SJCRH30 (cell line): ENCODE data around the gene RGS1. TPM values are rescaled to one million over a fixed set of nuclear protein-coding genes. Genes with fewer than 3 reads are reported as not detected.

Experiments used
- DNase-seq, 2 experiments: peaks; one replicate each; pipeline ENCODE4 v3.0.0-alpha.2; 2015 to 2020
- H3K27ac ChIP-seq: fragments of 250-450 bp; sonication (Bioruptor Pico); 2 replicates; pipeline ENCODE4 v1.5.1; 2020; ENCODE audit warnings: mild to moderate bottlenecking, moderate library complexity
- H3K27me3 ChIP-seq: fragments of 250-450 bp; sonication (Bioruptor Pico); 2 replicates; pipeline ENCODE4 v1.5.1; 2020; ENCODE audit warnings: mild to moderate bottlenecking, moderate library complexity
- H3K36me3 ChIP-seq: fragments of 250-450 bp; sonication (Bioruptor Pico); 2 replicates; pipeline ENCODE4 v1.5.1; 2020; ENCODE audit warnings: mild to moderate bottlenecking, moderate library complexity
- H3K4me1 ChIP-seq: fragments of 250-450 bp; sonication (Bioruptor Pico); 2 replicates; pipeline ENCODE4 v1.5.1; 2020; ENCODE audit warnings: mild to moderate bottlenecking, moderate library complexity
- H3K4me3 ChIP-seq: fragments of 250-450 bp; sonication (Bioruptor Pico); 2 replicates; pipeline ENCODE4 v1.5.1; 2020; ENCODE audit warnings: mild to moderate bottlenecking, moderate library complexity
- H3K9me3 ChIP-seq: fragments of 250-450 bp; sonication (Bioruptor Pico); replicated peaks from 2 replicates; pipeline ENCODE4 v1.5.1; 2020; ENCODE audit warnings: mild to moderate bottlenecking, moderate library complexity
- total RNA-seq: library from RNA; depleted of rRNA; stranded (reverse); fragments of >200 nt; shearing (Covaris generic); gene quantifications from 2 replicates; pipeline ENCODE4 v1.2.3, GENCODE V29; 2014

RGS1 gene
- total RNA-seq, 1 experiment from 2014 or later: not detected

DNA sequence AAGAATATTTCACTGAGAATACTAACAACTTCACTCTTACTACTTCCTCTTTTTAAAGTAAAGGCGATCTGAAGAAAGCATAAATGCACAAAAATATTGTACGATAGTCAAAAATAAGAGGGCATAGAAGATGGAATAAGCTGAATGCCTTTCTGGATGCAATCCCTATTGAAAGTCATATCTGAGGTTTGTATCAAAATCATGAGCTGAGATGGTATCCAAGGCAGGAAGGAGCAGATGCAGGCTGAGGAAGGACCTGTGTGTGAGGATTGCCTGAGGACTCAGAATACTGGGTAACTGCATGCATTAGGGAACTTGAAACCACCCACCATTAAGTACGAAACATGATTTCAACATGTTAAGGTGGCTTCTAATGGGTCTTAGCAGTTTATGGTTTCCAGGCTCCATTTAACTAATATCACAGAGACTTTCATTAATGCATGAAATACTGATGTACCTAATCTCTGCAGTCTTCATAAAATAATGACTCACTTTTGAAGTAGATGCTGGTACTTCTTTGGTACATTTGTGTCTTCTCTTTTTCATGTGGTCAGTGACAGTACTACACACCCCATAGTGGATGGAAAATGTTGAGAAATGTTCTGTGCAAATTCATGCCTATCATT lies 29.6 kb upstream of the RGS1 start:
- no peaks in the 10 kb centered on the region for H3K9me3 ChIP-seq
- H3K4me3 ChIP-seq: no peak overlapping the region
- H3K27me3 ChIP-seq: no peaks in the 10 kb centered on the region
- H3K4me1 ChIP-seq: 0 out of 2 replicates have a peak, but pooled peaks cover 2% of the 10 kb centered on the region
- no peak for DNase-seq
- H3K36me3 ChIP-seq: no peaks in the 10 kb centered on the region
- H3K27ac ChIP-seq: no peak overlapping the region

DNA sequence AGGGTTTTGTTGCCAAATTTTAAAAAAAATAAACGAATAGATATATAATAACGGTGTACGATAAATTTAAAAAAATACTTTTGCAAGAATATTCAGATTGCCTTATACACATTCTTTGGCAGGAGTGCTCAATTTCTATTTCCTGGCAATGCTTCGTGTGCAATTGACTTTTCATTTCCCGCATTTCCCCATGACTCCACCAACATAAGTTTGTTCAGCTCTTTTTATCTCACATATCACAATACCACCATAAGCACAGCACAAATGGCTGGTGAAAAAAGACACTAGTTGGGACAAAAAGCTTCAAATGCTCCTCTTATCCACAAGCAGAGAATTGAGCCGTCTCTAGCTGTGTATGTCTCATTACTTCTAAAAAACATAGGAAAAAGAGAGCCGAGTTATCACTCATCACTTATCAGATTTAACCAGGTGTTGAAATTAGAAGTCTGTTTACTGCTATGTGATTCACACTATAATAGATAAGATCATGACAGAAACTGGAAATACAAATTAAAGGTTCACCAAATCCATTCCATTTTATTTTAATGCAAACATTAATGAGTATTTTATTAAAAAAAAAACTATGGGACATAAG lies 28.9 kb upstream of the RGS1 start:
- H3K27ac ChIP-seq: no peak overlapping the region

DNA sequence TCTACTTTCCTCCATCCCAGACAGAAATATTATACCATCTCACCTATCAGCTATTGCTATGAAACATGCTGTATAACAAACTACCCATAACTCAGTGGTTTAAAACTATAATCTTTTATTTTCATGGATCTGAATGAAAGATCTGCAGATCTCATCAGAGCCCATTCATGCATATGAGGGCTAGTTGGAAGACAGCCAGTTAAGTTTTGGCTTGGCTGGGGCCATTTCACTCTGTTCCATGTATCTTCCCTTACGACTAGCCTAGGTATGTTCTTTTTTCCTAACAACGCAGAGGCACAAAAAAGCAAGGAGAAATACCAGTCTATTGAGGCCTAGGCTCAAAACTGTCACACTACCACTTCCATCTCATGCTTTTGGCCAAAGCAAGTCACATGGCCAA lies 28.1 kb upstream of the RGS1 start:
- H3K27ac ChIP-seq: no peak overlapping the region
- H3K27me3 ChIP-seq: no peaks in the 10 kb centered on the region
- DNase-seq: no peak
- no peaks in the 10 kb centered on the region for H3K9me3 ChIP-seq
- H3K36me3 ChIP-seq: no peaks in the 10 kb centered on the region
- no peak overlapping the region for H3K4me3 ChIP-seq
- H3K4me1 ChIP-seq: 0 out of 2 replicates have a peak, but pooled peaks cover 2% of the 10 kb centered on the region

More for the DNA sequence above, 28.9 kb upstream of the RGS1 start:
- H3K27me3 ChIP-seq: no peaks in the 10 kb centered on the region
- DNase-seq: no peak
- no peaks in the 10 kb centered on the region for H3K36me3 ChIP-seq
- H3K4me1 ChIP-seq: 0 out of 2 replicates have a peak, but pooled peaks cover 2% of the 10 kb centered on the region
- no peak overlapping the region for H3K4me3 ChIP-seq
- H3K9me3 ChIP-seq: no peaks in the 10 kb centered on the region

DNA sequence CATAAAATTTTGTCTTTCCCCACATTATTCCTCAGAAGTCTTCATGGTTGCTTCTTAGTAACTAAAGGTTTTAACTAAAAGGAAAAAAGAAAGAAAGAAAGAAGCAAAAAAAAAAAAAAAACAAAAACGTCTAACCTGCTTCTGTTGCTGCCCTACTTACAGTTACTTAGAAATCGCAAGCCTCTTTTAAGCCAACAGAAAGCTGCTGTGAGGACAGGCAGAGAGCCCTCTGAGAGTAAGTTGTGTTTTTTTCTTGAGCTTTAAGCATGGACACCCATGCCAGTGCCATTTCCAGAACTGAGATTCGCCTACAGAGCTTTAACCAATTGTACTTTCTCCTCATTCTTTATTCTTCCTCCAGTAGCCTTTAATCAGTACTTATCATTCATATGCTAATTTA lies 25.6 kb upstream of the RGS1 start:
- no peak overlapping the region for H3K27ac ChIP-seq
- no peak overlapping the region for H3K4me3 ChIP-seq
- no peaks in the 10 kb centered on the region for H3K4me1 ChIP-seq
- DNase-seq: no peak
- no peaks in the 10 kb centered on the region for H3K9me3 ChIP-seq
- H3K36me3 ChIP-seq: no peaks in the 10 kb centered on the region
- no peaks in the 10 kb centered on the region for H3K27me3 ChIP-seq

DNA sequence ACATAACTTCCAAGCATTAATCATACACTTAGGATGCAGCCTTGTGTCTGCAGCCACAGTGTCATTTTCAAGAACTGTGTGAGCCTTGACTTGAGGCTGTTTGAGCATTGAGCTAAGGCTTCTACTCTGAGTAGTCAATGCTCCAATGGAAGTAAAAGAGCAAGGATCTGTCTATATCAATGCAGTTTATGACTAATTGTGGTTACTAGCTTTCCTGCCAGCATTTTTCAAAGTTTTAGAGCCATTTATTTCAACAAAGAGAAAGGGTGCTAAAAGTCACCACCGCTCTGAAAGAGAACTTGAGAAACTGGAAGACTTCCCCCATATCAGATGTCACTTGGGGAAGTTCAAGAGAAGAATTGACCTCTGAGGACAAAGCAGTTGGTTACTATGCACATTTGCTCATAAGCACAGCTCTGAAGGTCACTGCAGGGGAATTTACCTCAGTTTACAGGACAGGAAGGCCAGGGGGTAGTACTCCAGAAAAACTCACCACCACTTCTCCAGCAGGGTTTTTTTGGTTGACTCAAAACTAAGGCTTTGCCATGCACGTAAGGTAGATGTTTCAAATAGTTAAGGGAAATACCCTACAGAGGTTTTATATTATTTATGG lies 24.5 kb upstream of the RGS1 start:
- DNase-seq: no peak
- Histone ChIP-seq H3K27me3 (no peaks in the 10 kb centered on the region), H3K4me1 (no peaks in the 10 kb centered on the region), H3K9me3 (no peaks in the 10 kb centered on the region), H3K27ac (no peak overlapping the region), H3K4me3 (no peak overlapping the region), H3K36me3 (no peaks in the 10 kb centered on the region)

DNA sequence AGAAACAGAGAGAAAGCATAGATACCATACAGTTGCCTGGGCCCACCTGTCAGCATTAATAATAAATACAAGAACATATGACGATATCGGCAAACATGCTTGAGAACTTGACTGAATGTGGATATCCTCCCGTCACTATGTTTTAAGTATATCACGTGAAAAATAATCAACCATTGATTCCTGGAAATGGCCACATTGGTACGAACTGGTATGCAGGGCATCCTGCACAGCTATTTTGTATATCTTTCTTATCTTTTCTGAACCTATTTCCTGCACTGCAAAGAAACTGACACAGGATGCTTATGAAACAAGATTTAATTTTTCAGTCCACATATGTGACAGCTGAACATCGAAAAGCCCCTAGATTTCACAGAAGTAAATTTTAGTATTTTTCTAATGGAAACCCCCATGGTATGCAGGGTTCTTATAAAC lies 22.8 kb upstream of the RGS1 start:
- Histone ChIP-seq H3K4me3 (no peak overlapping the region), H3K36me3 (no peaks in the 10 kb centered on the region), H3K4me1 (no peaks in the 10 kb centered on the region), H3K27ac (no peak overlapping the region), H3K9me3 (no peaks in the 10 kb centered on the region), H3K27me3 (no peaks in the 10 kb centered on the region)
- DNase-seq: no peak

DNA sequence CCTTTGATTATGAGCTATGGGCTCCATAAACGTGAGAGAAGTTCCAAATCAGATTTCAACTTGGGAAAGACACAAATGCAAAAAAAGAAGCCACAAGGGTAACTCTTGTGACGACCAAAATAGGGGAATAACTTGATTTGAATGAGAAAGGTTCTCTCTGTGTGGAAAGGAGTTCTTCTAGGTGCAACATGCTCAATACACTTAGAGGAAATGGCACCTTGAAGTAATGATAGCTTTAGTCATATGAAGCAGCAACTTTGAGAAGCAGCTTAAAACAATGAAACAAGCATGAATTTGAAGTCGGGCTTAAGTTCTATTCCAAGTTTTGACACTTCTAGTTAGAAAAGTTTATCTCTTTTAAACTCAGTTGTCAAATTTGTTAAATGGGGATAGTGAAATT lies 21.8 kb upstream of the RGS1 start:
- no peak overlapping the region for H3K27ac ChIP-seq
- H3K36me3 ChIP-seq: no peaks in the 10 kb centered on the region
- no peak overlapping the region for H3K4me3 ChIP-seq
- no peaks in the 10 kb centered on the region for H3K27me3 ChIP-seq
- no peak for DNase-seq
- no peaks in the 10 kb centered on the region for H3K4me1 ChIP-seq
- H3K9me3 ChIP-seq: no peaks in the 10 kb centered on the region

DNA sequence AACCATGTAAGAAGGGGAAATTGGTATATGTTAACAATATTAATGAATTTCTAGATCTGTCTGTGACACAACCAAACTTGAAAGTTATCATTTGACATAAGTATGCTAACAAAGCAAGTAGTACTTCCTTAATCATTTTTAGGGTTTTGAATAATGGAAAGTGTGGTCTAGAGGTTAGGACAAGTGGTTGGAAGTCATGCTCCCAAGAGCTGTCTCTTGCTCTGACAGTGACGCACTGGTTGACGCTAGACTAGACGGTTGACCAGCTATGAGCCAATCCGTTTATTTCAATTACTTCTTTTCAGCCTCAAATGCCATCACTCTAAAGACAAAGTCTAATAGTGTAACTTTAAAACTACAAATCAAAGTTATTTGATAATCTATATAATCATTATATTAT lies 20.7 kb upstream of the RGS1 start:
- Histone ChIP-seq H3K27ac (no peak overlapping the region), H3K36me3 (no peaks in the 10 kb centered on the region), H3K4me1 (no peaks in the 10 kb centered on the region), H3K4me3 (no peak overlapping the region), H3K9me3 (no peaks in the 10 kb centered on the region), H3K27me3 (no peaks in the 10 kb centered on the region)
- no peak for DNase-seq

DNA sequence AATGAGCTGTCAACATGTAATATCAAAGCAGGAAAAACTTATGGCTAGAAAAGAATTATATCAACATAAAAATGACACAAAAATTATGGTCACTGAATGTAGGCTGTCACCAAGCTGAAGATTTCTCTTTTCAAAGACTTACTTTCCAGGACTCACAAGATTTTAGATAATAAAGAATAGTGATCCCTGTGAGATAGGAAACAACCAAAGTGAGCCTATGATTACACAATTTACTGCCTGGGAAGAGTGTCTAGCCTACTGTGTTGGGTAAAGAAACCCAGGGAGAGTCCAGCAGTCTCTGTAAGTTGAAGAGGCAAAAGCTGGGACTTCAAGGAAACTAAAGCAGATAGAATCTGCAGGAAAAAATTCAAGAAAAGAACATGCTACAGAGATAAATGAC lies 20.2 kb upstream of the RGS1 start:
- no peaks in the 10 kb centered on the region for H3K27me3 ChIP-seq
- no peaks in the 10 kb centered on the region for H3K9me3 ChIP-seq
- no peaks in the 10 kb centered on the region for H3K36me3 ChIP-seq
- H3K27ac ChIP-seq: no peak overlapping the region
- H3K4me1 ChIP-seq: no peaks in the 10 kb centered on the region
- no peak overlapping the region for H3K4me3 ChIP-seq
- DNase-seq: no peak

DNA sequence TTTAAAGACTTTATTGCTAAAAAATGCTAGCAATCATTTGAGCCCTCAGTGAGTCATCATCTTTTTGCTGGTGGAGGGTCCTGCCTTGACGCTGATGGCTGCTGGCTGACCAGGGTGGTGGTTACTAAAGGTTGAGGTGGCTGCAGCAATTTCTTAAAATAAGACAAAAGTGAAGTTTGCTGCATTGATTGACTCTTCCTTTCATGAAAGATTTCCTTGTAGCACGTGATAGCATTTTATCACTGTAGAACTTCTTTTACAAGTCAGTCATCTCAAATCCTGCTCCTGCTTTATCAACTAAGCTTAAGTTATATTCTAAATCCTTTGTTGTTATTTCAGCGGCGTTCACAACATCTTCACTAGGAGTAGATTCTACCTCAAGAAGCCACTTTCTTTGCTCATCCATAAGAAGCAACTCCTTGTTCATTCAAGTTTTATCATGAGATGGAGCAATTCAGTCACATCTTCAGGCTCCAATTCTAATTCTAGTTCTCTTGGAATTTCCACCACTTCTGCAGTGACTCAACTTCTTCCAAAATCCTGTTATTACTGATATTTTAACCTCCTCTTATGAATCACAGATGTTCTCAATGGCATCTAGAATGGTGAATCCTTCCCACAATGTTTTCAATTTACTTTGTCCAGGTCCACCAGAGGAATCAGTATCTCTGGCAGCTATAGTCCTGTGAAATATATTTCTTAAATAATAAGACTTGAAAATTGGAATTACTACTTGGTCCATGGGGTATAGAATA lies 17.6 kb upstream of the RGS1 start:
- H3K27me3 ChIP-seq: no peaks in the 10 kb centered on the region
- no peak for DNase-seq
- H3K27ac ChIP-seq: no peak overlapping the region
- H3K4me1 ChIP-seq: no peaks in the 10 kb centered on the region
- no peak overlapping the region for H3K4me3 ChIP-seq
- no peaks in the 10 kb centered on the region for H3K9me3 ChIP-seq
- no peaks in the 10 kb centered on the region for H3K36me3 ChIP-seq

DNA sequence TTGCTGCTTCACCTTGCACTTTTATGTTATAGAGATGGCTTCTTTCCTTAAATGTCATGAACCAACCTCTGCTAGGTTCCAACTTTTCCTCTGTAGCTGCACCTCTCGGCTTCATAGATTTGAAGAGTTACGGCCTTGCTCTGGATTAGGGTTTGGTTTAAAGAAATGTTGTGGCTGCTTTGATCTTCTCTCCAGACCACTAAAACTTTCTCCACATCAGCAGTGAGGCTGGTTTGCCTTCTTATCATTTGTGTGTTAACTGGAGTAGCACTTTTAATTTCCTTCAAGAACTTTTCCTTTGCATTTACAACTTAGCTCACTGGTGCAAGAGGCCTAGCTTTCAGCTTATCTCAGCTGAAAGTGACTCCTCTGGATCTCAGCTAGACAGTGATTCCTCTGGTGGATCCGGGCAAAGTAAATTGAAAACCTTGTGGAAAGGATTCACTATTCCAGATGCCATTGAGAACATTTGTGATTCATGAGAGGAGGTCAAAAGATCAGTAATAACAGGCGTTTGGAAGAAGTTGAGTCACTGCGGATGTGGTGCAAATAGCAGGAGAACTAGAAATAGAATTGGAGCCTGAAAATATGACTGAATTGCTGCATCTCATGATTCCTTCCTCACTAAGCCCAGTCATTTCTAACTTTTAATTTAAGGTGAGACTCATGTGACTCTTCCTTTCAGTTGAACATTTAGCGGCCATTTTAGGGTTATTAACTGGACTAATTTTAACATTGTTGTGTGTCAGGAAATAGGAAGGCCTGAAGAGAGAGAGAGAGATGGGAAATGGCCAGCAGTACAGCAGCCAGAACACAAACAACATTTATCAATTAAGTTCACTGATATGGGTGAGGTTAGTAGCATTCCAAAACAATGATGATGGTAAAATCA lies 16.2 kb upstream of the RGS1 start:
- H3K27ac ChIP-seq: no peak overlapping the region; the same call in 1 of the 2 replicates
- no peaks in the 10 kb centered on the region for H3K27me3 ChIP-seq
- no peaks in the 10 kb centered on the region for H3K36me3 ChIP-seq
- peak in 1 of 2 experiments; percentile 9 for DNase-seq
- H3K4me3 ChIP-seq: no peak overlapping the region
- no peaks in the 10 kb centered on the region for H3K9me3 ChIP-seq
- H3K4me1 ChIP-seq: no peaks in the 10 kb centered on the region

DNA sequence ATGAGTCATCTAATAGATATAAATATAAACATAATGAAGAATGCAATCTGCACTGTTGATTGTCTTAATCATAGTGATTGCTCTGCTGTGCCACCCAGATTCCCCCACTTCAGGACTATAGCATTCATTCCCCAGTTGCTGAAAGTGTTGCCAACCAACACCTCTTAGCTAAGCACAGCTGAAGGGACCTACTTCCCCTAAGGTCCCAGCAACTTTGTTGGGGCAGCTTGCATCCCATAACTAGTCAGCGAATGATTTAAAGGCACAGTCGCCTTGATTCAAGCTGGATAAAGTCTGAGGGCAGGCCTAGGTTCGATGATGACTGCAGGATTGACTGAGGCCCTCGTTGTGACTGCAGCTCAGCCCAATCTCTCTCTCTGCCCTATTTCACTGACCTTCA lies 14.3 kb upstream of the RGS1 start:
- no peaks in the 10 kb centered on the region for H3K36me3 ChIP-seq
- no peak overlapping the region for H3K4me3 ChIP-seq
- no peaks in the 10 kb centered on the region for H3K4me1 ChIP-seq
- no peak for DNase-seq
- H3K27ac ChIP-seq: no peak overlapping the region
- H3K27me3 ChIP-seq: no peaks in the 10 kb centered on the region
- no peaks in the 10 kb centered on the region for H3K9me3 ChIP-seq

DNA sequence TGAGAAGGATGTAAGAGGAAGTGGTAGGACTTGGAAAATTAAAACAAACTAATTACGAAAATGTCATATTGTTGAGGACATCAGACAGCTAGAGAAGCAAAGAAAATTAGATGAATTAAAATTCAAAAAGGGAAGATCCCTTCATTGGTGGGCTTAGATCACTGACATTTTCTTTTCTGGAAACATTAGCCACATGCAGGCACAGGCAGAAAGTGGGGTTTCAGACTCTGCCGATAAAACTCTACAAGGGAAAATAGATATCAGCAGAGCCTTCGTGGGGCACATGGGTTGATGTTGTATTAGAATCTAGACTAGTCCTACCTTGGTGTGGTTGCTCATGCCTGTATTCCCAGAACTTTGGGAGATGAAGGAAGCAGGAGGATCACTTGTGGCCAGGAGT lies 12.4 kb upstream of the RGS1 start:
- no peaks in the 10 kb centered on the region for H3K9me3 ChIP-seq
- no peaks in the 10 kb centered on the region for H3K36me3 ChIP-seq

DNA sequence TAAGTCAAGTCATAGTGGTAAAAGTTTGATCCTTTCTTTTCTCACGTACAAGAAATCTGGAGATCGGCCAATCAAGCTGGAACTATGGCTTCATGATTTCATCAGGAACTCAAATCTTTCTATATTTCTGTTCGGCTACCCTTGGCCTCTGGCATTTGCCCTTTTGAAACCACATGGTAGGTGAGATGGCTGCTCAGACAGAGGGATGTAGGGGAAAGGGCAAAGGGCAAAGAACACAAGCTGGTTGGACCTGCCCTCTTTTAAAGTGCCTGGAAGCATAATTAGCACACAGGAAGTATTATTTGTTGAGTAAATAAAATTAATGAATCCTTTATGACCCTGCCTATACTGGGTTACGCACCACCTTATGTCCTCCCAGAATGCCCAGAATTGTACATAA lies 11.5 kb upstream of the RGS1 start:
- DNase-seq: no peak

More for the DNA sequence above, 12.4 kb upstream of the RGS1 start:
- Histone ChIP-seq H3K4me3 (no peak overlapping the region), H3K27me3 (no peaks in the 10 kb centered on the region), H3K4me1 (no peaks in the 10 kb centered on the region), H3K27ac (no peak overlapping the region)
- DNase-seq: no peak

More for the DNA sequence above, 11.5 kb upstream of the RGS1 start:
- Histone ChIP-seq H3K4me3 (no peak overlapping the region), H3K27ac (no peak overlapping the region), H3K4me1 (no peaks in the 10 kb centered on the region), H3K9me3 (no peaks in the 10 kb centered on the region), H3K27me3 (no peaks in the 10 kb centered on the region), H3K36me3 (no peaks in the 10 kb centered on the region)
